ENCODE data around the gene HMX3.

Gene HMX3

GRCh38 chr10:123143162-123143824 lies 7.5 kb downstream of the HMX3 start:
- Histone ChIP-seq H3K36me3 (ENCODE audit: control insufficient read depth, insufficient read depth, low read length) (no peaks in the 10 kb centered on the region), H3K27me3 (ENCODE audit: control insufficient read depth, insufficient read depth, low read length) (peaks cover 100% of the 10 kb centered on the region), H3K27ac (ENCODE audit: low read depth, low read length) (no peak overlapping the region), H3K4me1 (ENCODE audit: control insufficient read depth, insufficient read depth, low read length) (peaks cover 40% of the 10 kb centered on the region), H3K9ac (ENCODE audit: low read length) (no peak overlapping the region), H3K4me3 (ENCODE audit: low read depth, low read length) (peak overlapping the region; percentile 27), H3K9me3 (ENCODE audit: control insufficient read depth, insufficient read depth, low read depth, low read length) (no peaks in the 10 kb centered on the region)

DNA sequence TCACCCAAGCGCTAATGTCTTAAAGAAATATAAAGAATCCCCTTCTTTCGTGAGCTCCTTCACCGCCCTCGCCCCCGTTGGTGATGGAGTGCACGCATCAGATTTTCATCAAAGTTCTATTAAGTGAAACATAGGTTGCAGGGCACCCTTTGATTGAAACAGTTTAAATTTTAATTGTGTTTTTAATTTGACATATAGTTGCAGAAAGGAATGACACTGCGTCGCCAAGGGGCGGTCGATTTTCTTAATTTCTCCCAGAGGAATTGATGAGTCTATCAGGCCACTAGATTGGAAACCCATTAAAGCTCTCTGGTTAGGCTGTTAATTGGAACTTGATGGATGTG lies 8.0 kb downstream of the HMX3 start:
- Histone ChIP-seq H3K9ac (ENCODE audit: low read length) (no peak overlapping the region), H3K36me3 (ENCODE audit: control insufficient read depth, insufficient read depth, low read length) (no peaks in the 10 kb centered on the region), H3K4me1 (ENCODE audit: control insufficient read depth, insufficient read depth, low read length) (peaks cover 44% of the 10 kb centered on the region), H3K27ac (ENCODE audit: low read depth, low read length) (no peak overlapping the region), H3K27me3 (ENCODE audit: control insufficient read depth, insufficient read depth, low read length) (peaks cover 100% of the 10 kb centered on the region), H3K9me3 (ENCODE audit: control insufficient read depth, insufficient read depth, low read depth, low read length) (no peaks in the 10 kb centered on the region), H3K4me3 (ENCODE audit: low read depth, low read length) (no peak overlapping the region)

DNA sequence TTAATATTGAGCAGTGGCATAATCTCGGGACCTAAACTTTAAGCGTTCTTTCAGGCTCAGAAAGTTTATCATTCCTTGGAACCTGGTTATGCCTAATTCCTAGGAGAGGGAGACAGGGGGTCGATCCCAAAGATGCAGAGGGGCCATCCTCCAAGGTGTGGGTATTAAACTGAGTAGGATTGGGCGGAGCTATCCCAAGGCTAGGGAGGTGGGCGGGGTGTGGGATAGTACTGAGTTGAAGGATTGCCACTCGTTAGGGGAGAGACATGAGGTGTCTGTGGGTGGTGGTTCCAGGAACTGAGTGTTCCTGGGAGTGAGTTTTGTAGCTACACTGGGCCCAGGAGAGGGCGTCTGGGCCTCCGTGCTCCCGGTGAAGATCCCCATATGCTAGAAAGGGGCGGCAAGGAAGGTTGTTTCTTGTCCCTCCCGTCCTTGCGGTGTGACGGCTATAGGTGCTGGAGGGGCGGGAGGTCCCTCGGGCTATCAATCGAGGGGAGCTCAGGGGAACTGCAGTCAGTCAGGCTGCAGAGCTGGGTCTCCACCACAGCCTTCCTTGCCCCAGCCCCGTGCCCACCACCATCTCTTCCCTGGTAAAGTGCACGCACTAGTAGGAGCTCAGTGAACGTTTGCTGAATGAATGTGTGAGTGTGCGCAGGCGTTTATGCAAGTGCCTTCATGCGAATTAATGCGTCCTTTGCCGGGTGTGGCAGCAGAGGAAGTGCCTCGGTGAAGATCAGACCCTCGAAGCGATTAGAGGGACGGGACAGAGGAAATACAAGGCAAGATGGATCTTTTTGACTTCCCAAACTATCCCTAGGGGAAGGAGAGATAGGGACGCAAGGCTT lies 9.1 kb downstream of the HMX3 start:
- H3K27ac ChIP-seq (ENCODE audit: low read depth, low read length): no peak overlapping the region
- no peaks in the 10 kb centered on the region for H3K9me3 ChIP-seq (ENCODE audit: control insufficient read depth, insufficient read depth, low read depth, low read length)
- H3K4me1 ChIP-seq (ENCODE audit: control insufficient read depth, insufficient read depth, low read length): peaks cover 41% of the 10 kb centered on the region
- no peak overlapping the region for H3K9ac ChIP-seq (ENCODE audit: low read length)
- H3K4me3 ChIP-seq (ENCODE audit: low read depth, low read length): peak overlapping the region; percentile 15; the same call in 1 of the 2 replicates
- peaks cover 100% of the 10 kb centered on the region for H3K27me3 ChIP-seq (ENCODE audit: control insufficient read depth, insufficient read depth, low read length)
- H3K36me3 ChIP-seq (ENCODE audit: control insufficient read depth, insufficient read depth, low read length): no peaks in the 10 kb centered on the region

DNA sequence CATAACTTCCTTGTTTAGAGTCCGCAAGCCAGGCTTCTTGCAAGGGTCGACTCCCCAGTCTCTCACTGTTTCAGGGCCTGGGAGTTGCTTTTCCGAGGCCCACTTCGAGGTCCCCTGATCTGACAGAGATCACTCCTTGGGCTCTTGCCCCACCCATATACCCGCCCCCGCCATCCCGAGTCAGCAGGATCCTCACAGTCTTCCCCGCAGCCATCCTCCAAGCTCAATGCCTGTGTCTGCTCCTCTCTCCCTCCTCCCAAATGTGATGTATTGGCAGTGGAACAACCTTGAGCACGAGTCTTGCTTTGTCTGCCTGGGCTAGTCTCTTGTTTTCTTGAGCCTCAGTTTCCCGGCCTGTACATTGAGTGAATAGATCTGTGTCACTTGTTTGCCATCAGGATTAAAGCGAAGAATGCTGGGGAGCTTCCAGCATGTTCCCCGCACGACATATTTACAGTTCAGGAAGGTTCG lies 9.8 kb downstream of the HMX3 start:
- peaks cover 100% of the 10 kb centered on the region for H3K27me3 ChIP-seq (ENCODE audit: control insufficient read depth, insufficient read depth, low read length)
- H3K4me1 ChIP-seq (ENCODE audit: control insufficient read depth, insufficient read depth, low read length): peaks cover 46% of the 10 kb centered on the region

DNA sequence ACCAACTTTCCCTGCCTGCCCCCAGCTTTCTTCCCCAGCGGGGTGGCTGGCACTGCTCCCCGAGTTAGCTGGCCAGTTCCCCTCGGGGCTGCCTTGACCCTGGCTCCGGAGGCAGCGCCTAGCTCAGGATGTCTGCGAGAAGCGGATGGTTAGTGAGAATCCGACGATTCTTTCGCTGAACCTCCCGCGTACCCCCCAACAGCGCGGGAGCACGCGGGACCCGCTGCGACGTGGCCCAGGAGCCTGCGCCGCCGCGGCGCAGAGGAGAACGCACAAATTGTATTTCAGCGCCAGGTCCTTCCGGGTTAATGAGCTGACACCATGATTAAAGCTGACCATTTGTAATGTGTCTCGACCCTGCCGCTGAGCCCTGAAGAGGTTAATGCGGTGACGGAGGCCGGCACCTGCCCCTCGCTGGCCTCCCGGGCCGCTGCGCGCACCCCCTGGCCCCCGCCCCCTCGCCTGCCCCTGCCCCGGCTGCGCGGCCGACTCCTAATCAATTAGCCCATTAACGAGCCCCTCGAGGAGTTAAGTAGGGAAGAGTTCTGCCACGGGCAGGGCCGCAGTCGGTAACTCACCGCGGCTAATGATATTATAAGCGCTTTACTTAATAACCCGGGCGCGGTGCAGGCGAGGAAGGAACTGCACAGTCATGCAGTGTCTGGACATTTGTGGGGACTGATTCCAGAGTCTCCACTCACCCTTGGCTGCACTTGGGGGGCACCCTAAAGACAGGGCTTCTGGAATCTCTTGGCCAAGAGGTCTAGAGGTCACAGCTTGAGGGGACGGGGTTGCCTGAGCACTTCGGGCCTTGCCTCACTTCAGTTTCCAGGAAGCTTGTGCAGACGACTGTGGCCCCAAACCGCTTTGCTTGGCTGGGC lies 10.5 kb downstream of the HMX3 start:
- H3K27ac ChIP-seq (ENCODE audit: low read depth, low read length): no peak overlapping the region
- no peaks in the 10 kb centered on the region for H3K36me3 ChIP-seq (ENCODE audit: control insufficient read depth, insufficient read depth, low read length)
- H3K9ac ChIP-seq (ENCODE audit: low read length): no peak overlapping the region
- peaks cover 51% of the 10 kb centered on the region for H3K4me1 ChIP-seq (ENCODE audit: control insufficient read depth, insufficient read depth, low read length)
- peaks cover 100% of the 10 kb centered on the region for H3K27me3 ChIP-seq (ENCODE audit: control insufficient read depth, insufficient read depth, low read length)
- no peaks in the 10 kb centered on the region for H3K9me3 ChIP-seq (ENCODE audit: control insufficient read depth, insufficient read depth, low read depth, low read length)
- H3K4me3 ChIP-seq (ENCODE audit: low read depth, low read length): peak overlapping the region; percentile 29; the same call in 1 of the 2 replicates

More for the DNA sequence above, 9.8 kb downstream of the HMX3 start:
- Histone ChIP-seq H3K4me3 (ENCODE audit: low read depth, low read length) (peak overlapping the region; percentile 29; the same call in 1 of the 2 replicates), H3K36me3 (ENCODE audit: control insufficient read depth, insufficient read depth, low read length) (no peaks in the 10 kb centered on the region), H3K9me3 (ENCODE audit: control insufficient read depth, insufficient read depth, low read depth, low read length) (no peaks in the 10 kb centered on the region), H3K9ac (ENCODE audit: low read length) (no peak overlapping the region), H3K27ac (ENCODE audit: low read depth, low read length) (no peak overlapping the region)

DNA sequence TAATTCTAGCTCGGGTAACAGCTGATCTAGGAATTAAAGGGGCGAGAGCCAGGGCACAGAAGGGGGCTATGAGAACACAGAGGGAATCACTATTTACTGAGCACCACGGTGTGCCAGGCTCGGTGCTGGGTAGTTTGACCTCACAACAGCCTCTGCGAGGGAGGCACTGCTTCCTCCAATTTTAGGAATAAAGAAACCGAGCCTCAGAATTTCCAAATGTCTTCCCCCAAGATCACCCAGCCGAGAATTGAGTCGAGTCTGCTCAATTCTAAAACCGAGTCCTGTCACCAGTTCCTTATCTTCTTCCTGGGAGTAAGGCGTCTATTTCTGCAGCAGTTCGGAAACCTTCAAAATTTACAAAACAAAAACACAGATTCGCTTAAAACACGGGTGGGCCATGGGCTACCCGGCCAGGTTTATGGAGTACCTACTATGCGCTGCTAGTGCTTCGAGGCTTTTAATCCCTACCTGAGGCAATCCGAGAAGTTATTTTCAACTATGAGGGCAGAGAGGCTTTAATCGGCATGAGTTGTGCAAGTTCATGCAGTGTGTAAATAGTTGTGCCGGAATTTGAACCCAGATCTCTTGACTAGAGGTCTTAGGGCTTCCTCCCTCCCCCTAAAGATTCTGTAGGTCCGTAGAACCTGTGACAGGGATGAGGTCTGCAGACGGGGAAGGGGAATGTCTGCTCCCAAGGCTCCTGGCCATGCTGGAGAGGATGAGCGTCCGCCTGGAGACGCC lies 11.3 kb downstream of the HMX3 start:
- H3K36me3 ChIP-seq (ENCODE audit: control insufficient read depth, insufficient read depth, low read length): no peaks in the 10 kb centered on the region
- H3K27ac ChIP-seq (ENCODE audit: low read depth, low read length): no peak overlapping the region
- peaks cover 100% of the 10 kb centered on the region for H3K27me3 ChIP-seq (ENCODE audit: control insufficient read depth, insufficient read depth, low read length)
- H3K4me1 ChIP-seq (ENCODE audit: control insufficient read depth, insufficient read depth, low read length): peaks cover 56% of the 10 kb centered on the region
- no peaks in the 10 kb centered on the region for H3K9me3 ChIP-seq (ENCODE audit: control insufficient read depth, insufficient read depth, low read depth, low read length)
- no peak overlapping the region; the same call in 1 of the 2 replicates for H3K4me3 ChIP-seq (ENCODE audit: low read depth, low read length)
- H3K9ac ChIP-seq (ENCODE audit: low read length): no peak overlapping the region

DNA sequence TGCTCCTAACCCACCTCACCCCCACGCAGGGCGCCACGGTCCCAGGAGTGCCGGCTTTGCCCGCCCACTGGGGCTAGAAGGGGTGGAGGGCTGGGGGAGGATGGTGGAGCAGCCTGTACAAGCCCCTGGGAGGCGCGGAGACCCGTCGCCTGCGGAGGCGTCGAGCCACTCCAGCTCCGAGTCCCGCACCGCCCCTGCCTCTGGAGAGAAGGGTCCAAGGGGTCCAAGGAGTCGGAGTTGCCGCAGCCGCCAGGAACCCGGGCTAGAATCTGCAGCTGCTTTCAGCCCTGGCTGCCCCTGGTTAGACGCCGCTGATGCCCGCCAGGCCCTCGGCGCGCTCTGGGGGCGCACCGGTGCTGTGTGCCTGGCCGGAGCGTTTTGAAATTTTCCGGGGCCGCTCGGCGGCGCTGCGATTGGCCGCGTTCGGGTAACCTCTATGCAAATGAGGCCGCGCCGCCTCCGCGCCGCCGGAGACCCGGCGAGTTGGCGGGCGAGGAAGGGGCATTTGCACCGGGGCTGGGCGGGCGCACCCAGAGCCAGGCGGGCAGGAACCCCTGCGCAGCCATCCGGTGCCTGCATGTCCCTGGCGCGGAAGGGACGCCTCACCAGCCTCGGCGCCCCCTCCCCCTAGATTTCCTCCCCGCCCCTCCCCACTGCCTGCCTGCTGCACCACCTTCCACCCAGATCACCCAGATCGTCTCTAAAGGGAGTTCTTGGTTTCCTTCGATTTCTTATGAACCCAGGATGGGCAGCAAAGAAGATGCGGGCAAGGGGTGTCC lies 12.1 kb downstream of the HMX3 start, which contains the start of gene HMX2:
TSS of gene HMX2 (plus strand) at position 502 of the 779 bp plus-strand sequence. CDS start at position 745, 243 bp downstream.
- no peak within 1 kb of the TSS for H3K27ac ChIP-seq (ENCODE audit: low read depth, low read length)
- H3K27me3 ChIP-seq (ENCODE audit: control insufficient read depth, insufficient read depth, low read length): peaks cover 100% of the 10 kb centered on the region
- H3K9me3 ChIP-seq (ENCODE audit: control insufficient read depth, insufficient read depth, low read depth, low read length): no peaks in the 10 kb centered on the region
- H3K36me3 ChIP-seq (ENCODE audit: control insufficient read depth, insufficient read depth, low read length): no peaks in the 10 kb centered on the region
- H3K9ac ChIP-seq (ENCODE audit: low read length): no peak within 1 kb of the TSS
- H3K4me3 ChIP-seq (ENCODE audit: low read depth, low read length): peak within 1 kb of the TSS; percentile 50
- H3K4me1 ChIP-seq (ENCODE audit: control insufficient read depth, insufficient read depth, low read length): peaks cover 55% of the 10 kb centered on the region

GRCh38 chr10:123148414-123149161 lies 12.8 kb downstream of the HMX3 start:
- H3K36me3 ChIP-seq (ENCODE audit: control insufficient read depth, insufficient read depth, low read length): no peaks in the 10 kb centered on the region
- no peak overlapping the region for H3K9ac ChIP-seq (ENCODE audit: low read length)
- H3K4me3 ChIP-seq (ENCODE audit: low read depth, low read length): peak overlapping the region; percentile 50
- H3K27me3 ChIP-seq (ENCODE audit: control insufficient read depth, insufficient read depth, low read length): peaks cover 100% of the 10 kb centered on the region
- no peak overlapping the region for H3K27ac ChIP-seq (ENCODE audit: low read depth, low read length)
- no peaks in the 10 kb centered on the region for H3K9me3 ChIP-seq (ENCODE audit: control insufficient read depth, insufficient read depth, low read depth, low read length)
- H3K4me1 ChIP-seq (ENCODE audit: control insufficient read depth, insufficient read depth, low read length): peaks cover 48% of the 10 kb centered on the region

GRCh38 chr10:123149162-123149567 lies 13.4 kb downstream of the HMX3 start:
- Histone ChIP-seq H3K9ac (ENCODE audit: low read length) (no peak overlapping the region), H3K9me3 (ENCODE audit: control insufficient read depth, insufficient read depth, low read depth, low read length) (no peaks in the 10 kb centered on the region), H3K27ac (ENCODE audit: low read depth, low read length) (no peak overlapping the region), H3K27me3 (ENCODE audit: control insufficient read depth, insufficient read depth, low read length) (peaks cover 94% of the 10 kb centered on the region), H3K4me1 (ENCODE audit: control insufficient read depth, insufficient read depth, low read length) (peaks cover 50% of the 10 kb centered on the region), H3K4me3 (ENCODE audit: low read depth, low read length) (peak overlapping the region; percentile 69), H3K36me3 (ENCODE audit: control insufficient read depth, insufficient read depth, low read length) (no peaks in the 10 kb centered on the region)
